ENCODE measurements around the gene CNDP1.

Gene CNDP1

DNA sequence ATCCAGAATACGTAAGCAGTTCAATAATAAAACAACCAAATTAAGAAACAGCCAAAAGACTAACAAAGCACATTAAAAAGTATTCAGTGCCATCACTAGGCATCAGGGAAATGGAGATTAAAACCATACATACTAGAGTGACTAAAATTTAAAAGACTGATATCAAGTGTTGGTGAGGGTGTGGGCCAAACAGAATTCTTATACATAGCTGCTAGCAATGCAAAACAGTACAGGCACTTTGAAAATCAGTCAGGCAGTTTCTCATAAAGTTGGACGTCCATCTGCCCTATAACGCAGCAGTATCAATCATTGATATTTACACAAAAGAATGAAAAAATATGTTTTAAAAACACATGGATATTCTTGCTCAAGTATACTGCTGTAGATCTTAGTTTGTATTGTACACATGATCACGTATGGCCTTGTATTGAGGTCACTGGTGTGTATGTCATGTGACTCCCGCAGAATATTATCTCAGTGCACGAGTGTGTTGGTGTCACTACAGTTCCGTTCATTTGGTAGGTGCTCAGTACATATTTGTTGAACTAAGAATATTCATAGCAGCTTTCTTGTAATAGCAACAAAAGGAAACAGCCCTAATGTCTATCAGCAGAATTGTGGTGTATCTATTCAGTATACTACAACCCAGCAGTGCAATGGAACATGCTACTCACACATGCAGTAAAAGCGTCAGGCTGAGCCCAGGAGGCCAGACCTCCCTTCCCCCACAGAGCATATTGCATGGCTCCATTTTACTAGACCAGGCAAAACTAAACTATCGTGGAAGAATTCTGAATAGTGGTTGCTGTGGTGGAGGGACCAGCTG is 92.0 kb downstream of the CNDP1 start:
- no peak for DNase-seq (ENCODE audit: low read depth)

DNA sequence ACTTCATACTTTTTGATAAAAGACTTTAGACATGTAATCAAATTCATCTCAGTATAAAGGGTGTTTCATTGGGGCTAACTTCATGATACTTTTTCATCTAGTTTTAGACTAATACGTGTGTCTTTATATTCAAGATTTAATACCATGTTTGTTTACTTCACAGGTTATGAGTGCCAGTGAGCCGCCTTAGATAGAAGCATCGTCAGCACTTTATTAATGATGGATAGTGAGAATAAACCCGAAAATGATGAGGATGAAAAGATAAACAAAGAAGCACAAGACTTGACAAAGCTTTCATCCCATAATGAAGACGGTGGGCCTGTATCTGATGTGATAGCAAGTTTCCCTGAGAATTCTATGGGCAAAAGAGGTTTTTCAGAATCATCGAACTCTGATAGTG is 96.5 kb downstream of the CNDP1 start:
- DNase-seq (ENCODE audit: low read depth), result no peak

- DNase-seq (ENCODE audit: low read depth), result no peak
These were observed 96.9 kb downstream of the CNDP1 start for GRCh38 chr18:74631212-74631611.

GRCh38 chr18:74631623-74632350 is 97.5 kb downstream of the CNDP1 start:
- no peak for DNase-seq (ENCODE audit: low read depth)

DNA sequence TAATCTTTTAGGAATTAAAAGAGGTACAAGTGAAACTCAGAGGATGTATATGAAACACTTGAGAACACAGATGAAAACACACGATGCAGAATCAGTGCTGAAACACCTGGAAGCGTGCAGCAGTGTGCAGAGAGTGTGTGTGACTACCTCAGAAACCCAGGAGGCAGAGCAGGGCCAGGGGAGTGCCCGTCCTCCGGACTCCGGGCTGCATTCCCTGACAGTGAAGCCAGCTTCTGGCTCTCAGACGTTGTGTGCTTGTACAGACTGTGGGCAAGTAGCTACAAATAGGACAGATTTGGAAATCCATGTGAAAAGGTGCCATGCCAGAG is 98.0 kb downstream of the CNDP1 start:
- DNase-seq (ENCODE audit: low read depth), result no peak

DNA sequence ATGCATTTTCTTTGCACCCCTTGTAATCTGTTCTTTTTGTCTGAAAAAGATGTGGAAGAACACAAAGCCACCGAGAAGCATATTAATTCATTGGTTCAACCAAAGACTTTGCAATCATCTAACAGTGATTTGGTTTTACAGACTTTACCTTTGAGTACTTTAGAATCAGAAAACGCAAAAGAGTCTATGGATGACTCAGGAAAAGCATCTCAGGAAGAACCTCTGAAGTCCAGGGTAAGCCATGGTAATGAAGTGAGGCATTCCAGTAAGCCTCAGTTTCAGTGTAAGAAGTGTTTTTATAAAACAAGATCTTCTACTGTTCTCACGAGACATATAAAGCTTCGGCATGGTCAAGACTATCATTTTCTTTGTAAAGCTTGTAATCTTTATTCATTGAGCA is 98.6 kb downstream of the CNDP1 start:
- no peak for DNase-seq (ENCODE audit: low read depth)

GRCh38 chr18:74633652-74634352 is 99.5 kb downstream of the CNDP1 start:
- DNase-seq (ENCODE audit: low read depth), result no peak

GRCh38 chr18:74635224-74635975 is 101.1 kb downstream of the CNDP1 start:
- no peak for DNase-seq (ENCODE audit: low read depth)
